ENCODE results near the gene PIK3AP1.
"Not testable (repeated sequence)": the region's sequence is repeated elsewhere in the genome, so short reads cannot be mapped to it uniquely, and the experiment has no call there.

PIK3AP1 gene

DNA sequence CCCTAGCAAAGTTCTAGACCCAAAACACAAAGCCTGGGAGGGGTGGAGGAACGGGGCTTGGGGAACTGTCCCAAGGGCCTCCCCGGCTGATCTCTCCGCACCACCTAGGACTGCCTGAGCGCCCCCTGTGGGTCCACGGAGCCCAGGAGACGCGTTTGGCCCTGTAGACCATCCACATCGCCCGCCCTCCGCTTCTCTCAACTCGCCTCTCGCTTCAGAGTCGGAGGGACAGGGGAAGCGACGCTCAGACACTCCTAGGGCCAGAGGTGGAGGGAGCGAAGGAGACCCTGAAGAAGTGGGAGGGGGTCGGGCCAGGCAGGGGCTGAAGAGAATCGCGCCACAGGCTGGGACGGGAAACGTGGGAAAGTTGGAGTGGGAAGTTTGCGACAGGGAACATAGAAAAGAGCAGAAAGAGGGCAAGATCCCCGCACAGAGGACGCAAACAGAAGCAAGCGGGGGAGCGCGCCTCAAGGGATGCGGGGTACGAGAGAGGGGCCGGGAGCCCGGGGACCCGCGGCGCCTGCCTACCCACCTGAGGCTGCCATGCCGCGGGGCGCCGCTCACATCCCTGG is 378 bp downstream of the PIK3AP1 start:
- peak; percentile 52 for DNase-seq

DNA sequence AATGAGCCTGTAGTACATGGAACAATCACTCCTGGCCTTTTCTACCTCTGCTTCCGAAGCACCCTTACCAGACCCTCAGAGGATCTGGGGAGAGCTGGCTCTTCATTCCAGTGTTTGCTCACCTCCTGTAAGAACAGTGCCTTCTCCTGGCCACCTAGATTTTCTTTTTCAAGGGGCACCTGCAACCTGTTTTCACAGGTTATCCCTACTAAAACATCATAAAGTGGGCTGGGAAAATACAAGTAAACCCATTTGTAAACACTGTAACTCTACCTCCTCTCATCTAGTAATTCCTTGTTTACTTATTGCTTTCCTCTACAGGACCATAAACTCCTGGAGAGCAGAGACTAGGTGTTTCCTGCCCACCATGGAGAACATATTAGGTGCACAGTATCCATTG is 1.1 kb downstream of the PIK3AP1 start:
- DNase-seq: no peak

DNA sequence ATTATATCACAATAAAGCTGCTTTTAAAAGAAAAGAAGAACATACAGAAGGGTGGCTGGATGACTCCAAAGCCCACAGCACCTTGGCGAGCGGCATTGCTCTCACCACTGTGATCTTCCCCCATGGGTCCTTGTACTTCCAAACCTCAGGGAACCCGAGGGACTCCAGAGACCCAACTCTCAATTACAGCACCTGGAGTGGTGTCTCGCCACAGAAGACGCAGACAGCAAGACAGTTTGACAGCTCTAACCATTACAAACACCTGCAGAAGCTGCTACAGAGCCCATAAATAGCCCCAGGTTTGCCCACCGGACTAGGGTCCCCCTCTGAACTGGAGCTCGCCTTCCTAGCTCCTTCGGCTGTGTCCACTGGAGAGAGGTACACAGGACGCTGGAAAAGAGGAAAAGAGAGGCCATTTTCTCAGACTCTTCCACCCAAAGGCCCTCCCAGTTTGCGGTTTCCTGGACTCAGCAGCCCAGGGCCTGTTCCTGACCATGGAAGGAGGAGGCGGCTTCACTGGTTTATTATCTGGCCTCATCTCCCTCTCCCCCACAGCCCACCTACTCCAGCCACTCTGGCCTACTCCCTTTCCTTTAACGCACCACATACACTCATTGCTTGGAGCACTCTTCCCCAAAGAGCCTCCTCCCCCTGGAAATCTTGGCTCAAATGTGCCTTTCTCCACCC is 1.9 kb downstream of the PIK3AP1 start:
- DNase-seq: no peak

DNA sequence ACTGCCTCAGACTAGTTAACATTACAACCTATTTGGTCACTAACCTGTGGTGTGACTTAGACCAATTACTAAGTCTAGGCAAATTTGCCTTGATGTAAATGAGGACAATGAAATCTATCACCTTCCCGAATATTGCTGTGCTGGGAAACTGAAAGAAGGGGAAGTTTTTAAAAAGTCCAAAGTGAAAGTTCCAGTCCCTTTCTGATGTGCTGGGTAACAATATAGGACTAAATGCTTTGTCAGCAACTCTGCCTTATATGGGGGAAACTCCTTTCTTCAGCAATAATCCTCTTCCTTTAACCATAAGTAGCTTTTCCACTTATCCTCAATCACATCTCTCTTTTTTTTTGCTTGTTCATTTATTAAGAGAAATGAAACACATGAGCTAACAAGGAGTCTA is 3.9 kb downstream of the PIK3AP1 start:
- DNase-seq: no peak

DNA sequence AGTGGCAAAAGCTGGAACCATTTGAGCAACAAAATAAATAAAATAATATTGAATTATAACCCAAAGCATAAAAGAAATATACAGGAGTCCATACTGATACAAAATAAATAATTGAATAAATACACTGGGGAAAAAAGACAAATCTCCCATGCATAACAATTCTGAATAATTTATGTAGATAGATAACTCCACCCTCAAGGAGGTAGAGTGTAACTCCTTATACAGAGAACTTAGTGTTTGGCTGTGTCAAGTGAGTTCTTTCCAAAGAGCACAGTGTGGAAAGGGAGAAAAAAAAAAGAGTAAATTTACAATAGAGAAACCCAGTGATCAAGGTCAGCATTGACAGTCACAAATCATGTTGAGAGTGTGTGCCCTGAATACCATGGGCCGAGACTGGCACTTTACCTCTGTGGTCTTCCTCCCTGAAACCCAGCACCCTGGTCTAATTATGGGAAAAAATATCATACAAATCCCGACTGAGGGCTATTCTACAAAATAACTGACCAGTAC is 5.5 kb downstream of the PIK3AP1 start:
- DNase-seq: no peak

DNA sequence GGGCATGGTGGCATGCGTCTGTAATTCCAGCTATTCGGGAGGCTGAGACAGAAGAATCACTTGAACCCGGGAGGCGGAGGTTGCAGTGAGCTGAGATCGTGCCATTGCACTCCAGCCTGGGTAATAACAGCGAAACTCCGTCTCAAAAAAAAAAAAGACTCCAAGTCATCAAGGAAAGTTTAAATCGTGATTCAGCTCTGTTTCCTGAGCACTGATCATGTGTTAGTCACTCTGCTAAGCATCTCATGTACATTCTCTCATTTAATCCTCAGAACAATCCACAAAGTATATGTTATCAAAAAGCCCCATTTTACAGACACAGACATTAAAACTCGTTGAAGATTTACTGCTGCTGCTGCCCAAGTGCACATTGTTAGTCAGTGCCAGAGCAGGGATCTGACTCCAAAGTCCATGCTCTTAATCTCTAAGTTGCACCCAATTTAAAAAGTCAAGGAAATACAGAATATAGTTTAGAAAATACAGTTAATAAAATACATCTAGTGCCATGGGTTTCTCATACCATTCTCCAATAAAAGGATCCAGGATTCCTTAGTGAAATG is 6.2 kb downstream of the PIK3AP1 start:
- DNase-seq: no peak

DNA sequence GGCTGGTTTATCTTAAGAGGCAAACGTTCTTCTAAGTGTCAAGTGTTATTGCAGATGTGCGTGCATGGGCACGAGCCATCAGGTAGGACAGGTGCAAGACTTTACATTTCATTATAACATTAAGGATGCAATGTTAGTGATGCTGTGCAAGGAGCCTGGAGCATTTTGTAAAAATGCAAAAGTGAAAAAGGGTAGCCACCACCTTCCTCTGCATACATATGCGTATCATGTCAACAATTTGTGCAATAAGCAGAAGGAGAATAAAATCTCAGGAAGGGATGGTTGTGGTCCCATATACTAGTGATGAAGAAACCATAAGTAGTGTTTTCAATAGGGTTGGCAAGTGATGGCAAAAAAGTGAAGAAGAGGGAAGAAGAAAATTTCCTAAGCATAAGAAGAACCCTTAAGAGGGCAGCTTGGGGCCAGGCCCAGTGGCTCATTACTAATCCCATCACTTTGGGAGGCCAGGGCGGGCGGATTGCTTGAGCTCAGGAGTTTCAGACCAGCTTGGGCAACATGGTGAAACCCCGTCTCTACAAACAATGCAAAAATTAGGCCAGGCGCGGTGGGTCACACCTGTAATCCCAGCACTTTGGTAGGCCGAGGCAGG is 7.5 kb downstream of the PIK3AP1 start:
- DNase-seq: no peak

DNA sequence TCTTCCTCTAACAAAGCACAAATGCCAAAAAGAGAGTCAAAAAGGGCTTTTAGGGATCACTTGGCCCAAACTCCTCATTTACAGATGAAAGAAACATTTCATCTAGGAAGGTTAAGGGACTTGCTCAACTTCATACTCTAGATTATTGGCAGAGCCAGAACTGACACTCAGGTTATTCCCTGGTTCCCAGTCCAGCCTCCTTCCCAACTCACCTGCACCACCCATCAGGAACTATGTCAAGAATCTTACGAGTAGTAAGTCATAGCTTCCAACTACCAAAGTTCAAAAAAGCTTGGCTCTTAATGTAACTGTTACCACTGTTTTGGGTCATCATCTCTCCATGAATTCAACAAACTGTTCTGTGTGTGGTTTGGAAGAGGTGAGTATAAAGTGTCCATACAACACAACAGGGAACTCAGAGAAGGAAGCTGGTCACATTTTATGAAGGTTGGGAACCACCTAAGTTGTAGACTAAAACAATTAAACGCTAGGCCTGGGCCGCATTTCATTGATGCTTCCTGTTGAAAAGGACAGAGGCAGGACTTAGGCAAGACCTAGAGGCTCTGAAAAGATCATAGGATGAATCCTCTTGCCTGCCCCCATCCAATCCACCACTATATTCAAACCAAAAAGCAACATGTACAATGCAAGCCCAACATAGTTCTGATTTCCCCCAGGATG is 9.1 kb downstream of the PIK3AP1 start:
- DNase-seq: no peak

DNA sequence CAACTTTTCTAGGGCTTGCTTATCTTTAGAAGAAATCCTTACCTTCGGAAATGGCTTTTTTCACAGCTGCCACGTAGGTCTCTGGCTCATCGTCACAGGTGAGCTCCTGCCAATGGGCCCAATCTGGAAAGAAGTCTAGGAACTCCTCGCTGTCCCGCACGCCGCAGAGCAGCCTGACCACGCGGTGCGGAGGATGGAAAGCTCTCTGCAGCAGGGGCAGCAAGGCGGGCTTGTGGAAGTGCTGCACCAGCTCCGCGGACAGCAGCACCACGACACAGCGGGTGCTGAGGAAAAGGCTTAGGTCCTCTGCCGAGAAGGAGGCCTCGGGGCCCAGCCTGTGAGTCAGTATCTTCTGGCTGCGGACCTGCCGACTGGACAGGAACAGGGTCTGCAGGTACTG is 10.8 kb downstream of the PIK3AP1 start:
- DNase-seq: no peak

DNA sequence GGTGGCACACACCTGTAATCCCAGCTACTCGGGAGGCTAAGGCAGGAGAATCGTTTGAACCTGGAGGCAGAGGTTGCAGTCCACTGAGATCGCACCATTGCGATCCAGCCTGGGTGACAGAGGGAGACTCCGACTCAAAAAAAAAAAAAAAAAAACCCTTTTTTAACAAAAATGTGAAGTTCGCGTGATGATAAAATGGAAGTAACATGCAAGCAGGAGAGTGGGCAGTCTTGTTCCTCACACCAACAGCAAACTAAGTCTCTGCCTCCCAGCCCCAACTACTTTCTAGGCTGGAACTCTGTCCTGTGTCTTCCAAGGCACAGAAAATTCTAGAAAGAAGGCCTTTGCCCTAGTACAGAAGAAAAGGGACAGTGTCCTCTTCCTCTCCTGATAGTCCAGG is 11.3 kb downstream of the PIK3AP1 start:
- no peak for DNase-seq

DNA sequence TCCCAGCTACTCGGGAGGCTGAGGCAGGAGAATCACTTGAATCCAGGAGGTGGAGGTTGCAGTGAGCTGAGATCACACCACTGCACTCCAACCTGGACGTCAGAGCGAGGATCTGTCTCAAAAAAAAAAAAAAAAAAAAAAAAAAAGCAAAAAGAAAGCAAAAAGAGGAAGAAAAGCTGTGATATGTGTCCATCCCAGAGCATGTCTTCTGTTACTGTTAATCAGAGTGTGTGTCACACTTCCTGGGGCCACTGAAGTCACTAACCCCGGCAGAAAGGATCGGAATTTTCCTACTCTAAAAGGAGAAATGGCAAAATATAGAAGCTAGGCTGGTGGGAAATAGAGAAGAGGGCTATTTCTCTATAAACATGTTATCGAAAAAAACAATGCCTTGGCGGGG is 11.9 kb downstream of the PIK3AP1 start:
- DNase-seq: no peak

DNA sequence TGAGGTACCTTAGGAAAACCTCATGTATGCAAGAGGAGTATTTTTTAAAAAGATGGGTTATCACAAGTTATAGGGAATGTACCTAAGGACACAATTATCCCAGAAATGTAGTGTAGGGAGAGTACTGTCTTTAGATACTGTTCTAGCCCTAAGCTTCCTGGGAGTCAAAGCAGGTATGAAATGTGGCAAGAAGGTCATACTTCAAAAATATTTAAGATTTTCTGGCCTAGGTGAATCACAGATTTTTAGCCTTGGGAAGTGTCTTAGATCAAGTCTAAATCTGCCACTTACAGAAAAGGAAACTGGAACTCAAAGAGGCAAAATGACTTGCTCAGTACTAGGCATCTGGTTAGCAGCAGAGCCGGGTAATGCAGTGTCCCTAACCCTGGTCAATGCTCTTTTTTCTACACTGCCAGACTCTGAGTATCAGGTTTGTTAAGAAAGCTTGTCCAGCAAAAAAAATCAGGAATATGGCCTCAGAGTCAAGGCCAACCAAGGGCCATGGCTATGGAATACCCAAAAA is 13.9 kb downstream of the PIK3AP1 start:
- no peak for DNase-seq

DNA sequence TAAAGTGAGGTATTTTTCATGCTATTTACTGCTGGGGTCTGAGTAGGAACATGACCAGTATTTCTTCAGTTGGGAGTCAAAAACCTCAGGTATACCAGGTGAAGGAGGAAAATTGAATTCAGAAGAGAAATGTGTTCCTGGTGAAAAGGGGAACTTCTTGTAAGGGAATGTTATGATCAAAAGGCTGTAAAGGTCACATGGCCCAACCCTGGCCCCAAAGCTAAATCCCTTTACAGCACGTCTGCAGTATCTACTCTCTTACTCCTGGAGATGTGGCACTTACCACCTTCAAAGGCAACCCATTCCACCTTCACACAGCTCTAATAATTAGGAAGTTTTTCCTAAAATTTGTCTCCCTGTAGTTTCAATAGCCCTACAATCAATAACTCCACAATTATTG is 15.2 kb downstream of the PIK3AP1 start:
- DNase-seq: no peak

DNA sequence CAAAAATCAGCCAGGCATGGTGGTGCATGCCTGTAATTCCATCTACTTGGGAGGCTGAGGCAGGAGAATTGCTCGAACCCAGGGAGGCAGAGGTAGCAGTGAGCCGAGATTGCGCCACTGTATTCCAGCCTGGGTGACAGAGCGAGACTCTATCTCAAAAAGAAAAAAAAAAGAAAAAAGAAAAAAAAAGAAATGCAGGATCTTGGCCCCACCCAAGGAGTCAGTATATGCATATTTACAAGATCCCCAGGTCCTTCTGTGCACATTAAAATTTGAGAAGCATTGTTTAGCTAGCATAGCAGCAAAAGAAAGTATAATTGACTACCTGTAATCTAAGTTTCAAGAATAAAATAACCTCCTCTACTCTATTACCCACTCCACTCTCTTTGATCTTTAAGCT is 15.8 kb downstream of the PIK3AP1 start:
- DNase-seq: no peak

DNA sequence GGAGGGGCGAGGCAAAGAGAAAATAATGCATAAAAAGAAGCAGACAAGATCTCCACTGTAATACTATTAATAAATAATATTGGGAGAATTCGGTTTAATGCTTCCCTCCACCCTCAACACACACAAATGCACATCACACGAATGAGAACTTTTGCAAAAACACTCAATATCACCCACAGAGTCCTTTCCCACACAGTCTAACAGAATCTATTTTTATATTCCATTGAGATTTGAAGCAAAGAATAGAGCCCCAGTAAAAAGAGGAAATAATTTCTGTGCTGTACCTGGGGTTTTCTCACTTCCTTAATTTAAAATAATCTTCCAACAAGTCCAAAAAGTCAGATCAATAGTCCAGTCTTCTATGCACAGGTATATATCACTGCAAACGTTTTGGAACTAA is 17.0 kb downstream of the PIK3AP1 start:
- no peak for DNase-seq

DNA sequence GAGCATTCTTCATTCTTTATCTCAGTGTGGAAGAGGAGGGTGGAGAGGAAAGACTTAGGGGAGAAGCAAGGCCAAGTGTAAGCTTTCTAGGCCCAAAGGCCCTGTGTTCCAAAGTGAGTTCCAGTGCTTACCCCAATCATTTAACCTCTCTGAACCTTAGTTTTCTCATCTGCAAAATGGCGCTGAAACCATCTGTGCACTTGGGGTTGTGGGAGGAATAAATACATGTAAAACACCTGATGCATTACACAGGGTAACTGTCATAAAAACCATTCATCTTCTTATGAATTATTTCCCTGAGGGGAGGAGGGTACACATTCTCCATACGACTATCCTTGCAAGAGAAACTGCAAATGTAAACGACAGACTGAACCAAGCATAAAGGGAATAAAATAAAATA is 19.0 kb downstream of the PIK3AP1 start:
- no peak for DNase-seq

DNA sequence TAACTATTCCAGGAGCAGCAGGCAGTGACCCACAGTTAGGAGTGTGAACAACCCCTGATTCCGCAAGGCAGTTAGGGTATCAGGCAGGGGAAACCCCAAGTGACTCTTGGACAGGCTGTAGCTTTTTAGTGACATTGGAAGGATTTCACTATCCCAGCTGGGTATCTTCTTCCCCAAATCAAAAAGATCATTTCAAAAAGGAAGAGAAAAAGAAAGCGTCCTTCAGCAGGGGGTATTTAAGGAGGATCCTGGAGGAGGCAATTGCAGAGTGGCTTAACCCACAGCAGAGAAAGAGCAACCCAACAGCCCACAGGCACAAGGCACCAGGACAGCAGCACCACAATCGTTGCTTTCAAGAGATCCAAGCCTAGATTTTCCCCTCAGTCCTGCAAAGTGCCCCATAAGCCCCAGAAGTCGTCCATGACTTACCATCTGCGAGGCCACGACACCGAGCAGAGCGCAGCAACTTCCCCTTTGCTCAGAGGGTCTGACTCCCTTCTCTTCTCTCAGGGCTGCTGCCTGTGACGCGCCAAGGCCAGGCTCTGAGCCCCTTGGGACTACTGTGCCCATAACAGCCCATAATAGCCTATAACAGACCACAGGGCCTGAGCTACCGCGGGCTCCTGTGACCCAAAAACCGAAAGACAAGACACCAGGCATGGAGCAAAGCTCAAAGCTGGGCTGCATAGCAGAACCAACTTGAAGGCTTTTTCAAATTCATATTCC is 19.8 kb downstream of the PIK3AP1 start:
- no peak for DNase-seq

DNA sequence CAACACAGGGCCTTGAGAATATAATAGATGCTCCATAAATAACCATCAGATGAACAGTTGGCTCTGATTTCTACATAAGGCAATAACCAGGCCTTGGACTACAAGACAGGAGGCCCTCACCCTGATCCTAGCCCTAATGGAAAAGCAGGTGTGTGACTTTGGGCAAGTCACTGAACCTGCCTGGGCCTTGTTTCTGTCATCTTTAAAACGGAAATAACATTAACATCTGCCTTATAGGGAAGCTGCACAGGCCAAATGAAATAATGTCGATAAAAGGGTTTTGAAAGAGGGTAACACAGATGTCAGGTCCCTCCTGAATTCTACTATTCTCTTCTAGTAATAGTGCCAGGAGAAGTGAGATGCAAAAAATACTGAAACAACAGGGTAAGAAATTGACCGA is 20.7 kb downstream of the PIK3AP1 start:
- DNase-seq: no peak

DNA sequence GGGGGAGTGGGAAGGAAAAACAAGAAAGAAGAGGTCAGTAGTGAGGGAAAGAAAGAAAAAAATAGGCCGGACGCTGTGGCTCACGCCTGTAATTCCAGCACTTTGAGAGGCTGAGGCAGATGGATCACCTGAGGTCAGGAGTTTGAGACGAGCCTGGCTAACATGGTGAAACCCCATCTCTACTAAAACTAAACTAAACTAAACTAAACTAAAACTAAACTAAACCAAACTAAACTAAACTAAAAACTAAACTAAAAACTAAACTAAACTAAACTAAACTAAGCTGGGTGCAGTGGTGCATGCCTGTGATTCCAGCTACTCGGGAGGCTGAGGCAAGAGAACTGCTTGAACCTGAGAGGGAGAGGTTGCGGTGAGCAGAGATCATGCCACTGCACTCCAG is 22.0 kb downstream of the PIK3AP1 start:
- DNase-seq: not testable (repeated sequence)

DNA sequence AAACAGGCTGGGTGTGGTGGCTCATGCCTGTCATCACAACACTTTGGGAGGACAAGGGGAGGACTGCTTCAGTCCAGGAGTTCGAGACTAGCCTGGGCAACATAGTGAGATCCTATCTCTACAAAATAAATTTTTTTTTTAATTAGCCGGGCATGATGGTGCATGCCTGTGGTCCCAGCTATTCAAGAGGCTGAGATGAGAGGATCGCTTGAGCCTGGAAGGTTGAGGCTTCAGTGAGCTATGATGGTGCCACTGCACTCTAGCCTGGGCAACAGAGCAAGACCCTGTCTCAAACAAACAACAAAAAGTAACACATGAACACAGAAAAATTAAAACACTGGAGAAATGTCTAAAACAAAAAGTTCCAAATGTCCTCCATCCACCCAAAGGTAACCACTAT is 22.9 kb downstream of the PIK3AP1 start:
- DNase-seq: no peak

DNA sequence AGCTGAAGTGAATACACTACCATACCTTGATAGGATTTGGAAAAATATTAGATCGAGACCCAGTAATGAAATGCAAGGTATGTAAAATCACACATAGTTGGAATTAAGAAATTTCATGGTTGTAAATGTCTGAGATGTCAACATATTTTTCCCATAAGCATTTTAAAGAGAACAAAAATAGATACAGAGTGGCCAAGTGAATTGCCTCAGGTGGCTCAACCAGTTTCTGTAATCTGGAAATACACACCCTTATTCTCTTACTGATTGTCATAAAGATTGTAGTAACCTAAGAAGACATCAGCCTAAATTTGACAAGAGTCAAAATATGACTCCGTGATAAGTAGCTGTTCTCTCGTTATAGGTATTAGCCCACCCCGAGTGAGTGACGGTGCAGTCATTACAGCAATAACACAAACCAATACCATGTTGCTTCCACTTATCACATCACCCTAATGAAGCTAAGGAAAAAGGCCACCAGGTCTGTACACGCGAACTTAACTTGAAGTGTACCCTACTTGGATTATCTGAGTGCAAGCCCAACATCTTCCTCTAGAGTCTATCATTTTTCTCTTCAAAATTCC is 23.4 kb downstream of the PIK3AP1 start:
- DNase-seq: no peak

DNA sequence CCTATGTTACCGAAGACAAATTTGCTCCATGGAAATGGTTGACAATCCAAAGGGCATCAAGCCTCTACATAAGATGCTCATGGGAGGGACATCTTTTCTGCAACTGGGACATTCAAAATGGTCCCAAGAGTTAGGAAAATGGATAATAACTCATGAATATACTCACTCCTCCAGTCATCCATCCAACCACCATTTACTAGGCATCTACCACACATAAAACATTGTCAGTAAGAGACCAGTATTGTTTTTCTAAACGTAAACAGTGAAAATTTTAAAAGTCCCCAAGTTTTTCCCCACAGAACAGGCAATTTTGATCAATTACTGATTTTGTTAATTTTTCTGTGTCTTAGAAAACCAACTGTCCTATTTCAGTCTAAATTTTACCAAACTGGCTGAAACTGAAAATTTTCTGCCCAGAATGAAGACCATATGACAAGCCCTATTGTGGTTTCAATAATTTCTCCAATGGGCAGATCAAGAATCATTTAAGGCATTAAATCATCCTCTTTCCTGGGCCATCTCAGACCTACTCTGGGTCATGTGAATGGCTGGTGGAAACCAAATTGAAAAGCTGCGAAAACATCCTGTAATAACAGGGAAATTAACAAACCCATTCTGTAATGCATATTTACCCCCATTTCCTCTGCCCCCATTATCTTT is 24.2 kb downstream of the PIK3AP1 start:
- DNase-seq: no peak

All from stimulated activated CD4-positive, alpha-beta T cell treated with anti-CD3 and anti-CD28 coated beads, Interleukin-4, amount 100 ng/mL, for 24 hours (primary cell).